ENCODE results near the gene ZNF557.

ZNF557 gene

DNA sequence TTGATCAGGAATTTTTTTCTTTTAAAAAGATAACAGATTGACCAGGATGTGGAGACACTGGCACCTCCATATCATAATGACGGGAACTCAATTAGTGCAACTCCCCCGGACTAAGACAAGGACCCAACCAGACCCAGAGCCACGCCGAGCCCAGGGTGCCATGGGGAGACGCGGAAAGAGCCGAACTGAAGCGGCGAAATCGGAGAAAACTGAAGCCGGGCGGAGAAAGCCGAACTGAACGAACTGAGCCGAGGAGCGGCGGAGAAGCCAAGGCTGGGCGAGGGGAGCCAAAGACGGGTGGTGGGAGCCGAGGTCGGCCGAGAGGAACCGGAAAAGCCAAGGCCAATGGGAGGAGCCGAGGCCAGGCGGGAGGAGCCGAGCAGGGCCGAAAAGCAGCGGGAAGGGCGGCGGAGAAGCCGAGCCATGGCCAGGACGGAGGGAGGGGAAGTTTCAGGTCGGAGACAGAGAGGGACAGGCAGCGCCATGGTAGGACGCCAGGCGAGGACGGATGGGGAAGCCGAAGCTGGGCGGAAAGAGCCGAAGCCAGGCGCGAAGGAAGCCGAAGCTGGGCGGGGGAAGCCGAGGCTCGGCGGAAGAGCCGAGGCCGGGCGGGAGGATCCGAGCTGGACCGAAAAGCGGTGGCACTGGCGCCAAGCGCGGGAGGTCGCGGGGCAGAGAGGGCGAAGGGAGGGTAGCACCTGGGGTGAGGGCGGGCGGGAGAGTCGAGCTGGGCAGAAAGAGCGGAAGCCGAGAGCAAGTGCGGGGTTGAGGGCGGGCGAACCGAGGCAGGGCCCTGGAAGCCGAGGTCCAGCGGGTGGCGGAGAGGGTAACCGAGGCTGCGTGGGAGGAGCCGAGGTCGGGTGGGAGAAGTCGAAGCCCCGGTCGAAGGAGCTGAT, 29.4 kb downstream of the ZNF557 start:
- peak overlapping the region; percentile 90 for H3K4me3 ChIP-seq (ENCODE audit: low read depth, low read length)
- TF ChIP-seq CTCF (conservative IDR thresholded peaks at IDR 0.05; ENCODE audit: low read depth, low read length): no peak
- peak; percentile 94 for DNase-seq (ENCODE audit: low read depth)

- TF ChIP-seq CTCF (conservative IDR thresholded peaks at IDR 0.05; ENCODE audit: low read depth, low read length): no peak
- DNase-seq (ENCODE audit: low read depth): no peak
Observed at GRCh38 chr19:7099597-7099921, 30.1 kb downstream of the ZNF557 start.

DNA sequence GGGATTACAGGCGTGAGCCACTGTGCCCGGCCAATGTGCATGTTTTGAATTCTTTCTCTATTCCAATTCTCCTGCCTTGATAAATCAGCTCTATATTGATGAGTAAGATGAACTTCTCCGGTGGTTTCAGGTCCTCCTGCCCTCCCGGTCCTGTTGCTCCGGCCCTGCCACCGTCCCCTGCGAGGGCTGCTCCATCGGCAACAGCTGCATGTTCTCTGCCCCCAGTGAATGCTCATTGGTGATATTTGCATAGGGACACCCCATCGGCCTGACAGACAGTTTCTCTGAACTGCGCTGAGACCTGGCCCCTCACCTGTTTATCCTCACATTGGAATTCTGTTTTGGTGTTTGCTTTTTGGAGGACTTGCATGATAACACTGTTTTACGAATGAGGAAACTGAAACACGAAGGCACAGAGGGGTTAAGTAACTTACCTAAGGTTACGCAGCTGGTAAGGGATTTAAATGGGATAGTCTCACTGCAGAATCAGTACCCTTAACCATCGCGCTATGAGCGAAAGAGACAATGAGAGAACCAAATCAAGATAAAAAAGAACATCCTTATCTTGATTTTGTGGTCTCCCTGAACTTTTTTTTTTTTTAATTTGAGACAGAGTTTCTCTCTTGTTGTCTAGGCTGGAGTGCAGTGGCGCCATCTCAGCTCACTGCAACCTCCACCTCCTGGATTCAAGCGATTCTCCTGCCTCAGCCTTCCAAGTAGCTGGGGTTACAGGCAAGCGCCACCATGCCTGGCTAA, 32.2 kb downstream of the ZNF557 start:
- no peak overlapping the region for H3K4me3 ChIP-seq (ENCODE audit: low read depth, low read length)
- no peak for DNase-seq (ENCODE audit: low read depth)
- no peak for TF ChIP-seq CTCF (conservative IDR thresholded peaks at IDR 0.05; ENCODE audit: low read depth, low read length)

More at GRCh38 chr19:7099597-7099921, 30.1 kb downstream of the ZNF557 start:
- peak overlapping the region; percentile 90 for H3K4me3 ChIP-seq (ENCODE audit: low read depth, low read length)

- H3K4me3 ChIP-seq (ENCODE audit: low read depth, low read length): no peak overlapping the region
- TF ChIP-seq CTCF (conservative IDR thresholded peaks at IDR 0.05; ENCODE audit: low read depth, low read length): no peak
- DNase-seq (ENCODE audit: low read depth): no peak
Observed at GRCh38 chr19:7104747-7105447, 35.4 kb downstream of the ZNF557 start.

GRCh38 chr19:7106711-7107657, 37.5 kb downstream of the ZNF557 start:
- H3K4me3 ChIP-seq (ENCODE audit: low read depth, low read length): no peak overlapping the region
- no peak for TF ChIP-seq CTCF (conservative IDR thresholded peaks at IDR 0.05; ENCODE audit: low read depth, low read length)
- DNase-seq (ENCODE audit: low read depth): no peak

DNA sequence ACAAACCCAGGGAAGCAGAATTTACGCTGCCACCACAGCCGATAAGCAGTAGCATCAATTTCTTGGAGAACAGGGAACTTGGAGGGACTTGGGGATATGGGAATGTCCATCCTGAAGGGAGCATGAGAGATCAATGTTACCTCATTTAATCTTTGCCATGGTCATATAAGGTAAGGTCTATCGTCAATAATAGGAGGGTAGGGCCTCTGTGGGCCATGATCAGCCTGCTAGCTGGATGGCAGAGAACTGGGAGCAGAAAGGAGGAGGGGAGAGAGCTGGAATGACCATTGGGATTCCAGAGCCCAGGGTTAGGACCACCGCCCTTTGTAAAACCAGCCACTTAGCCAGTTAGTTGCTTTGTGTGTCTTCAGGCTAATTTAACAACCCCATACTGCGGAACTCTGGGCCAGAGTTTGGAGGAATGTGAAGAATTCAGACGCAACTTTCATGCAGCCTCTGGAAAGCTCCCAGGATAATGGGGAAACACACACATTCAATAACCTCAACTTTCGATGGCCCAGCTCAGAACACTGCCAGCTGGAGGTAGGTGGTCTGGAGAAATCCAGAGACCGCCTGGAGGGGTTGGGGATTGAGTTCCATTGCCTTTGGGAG, 40.3 kb downstream of the ZNF557 start:
- TF ChIP-seq CTCF (conservative IDR thresholded peaks at IDR 0.05; ENCODE audit: low read depth, low read length): no peak
- H3K4me3 ChIP-seq (ENCODE audit: low read depth, low read length): no peak overlapping the region
- DNase-seq (ENCODE audit: low read depth): peak; percentile 49
